ENCODE measurements around the gene TTLL10.

DNA sequence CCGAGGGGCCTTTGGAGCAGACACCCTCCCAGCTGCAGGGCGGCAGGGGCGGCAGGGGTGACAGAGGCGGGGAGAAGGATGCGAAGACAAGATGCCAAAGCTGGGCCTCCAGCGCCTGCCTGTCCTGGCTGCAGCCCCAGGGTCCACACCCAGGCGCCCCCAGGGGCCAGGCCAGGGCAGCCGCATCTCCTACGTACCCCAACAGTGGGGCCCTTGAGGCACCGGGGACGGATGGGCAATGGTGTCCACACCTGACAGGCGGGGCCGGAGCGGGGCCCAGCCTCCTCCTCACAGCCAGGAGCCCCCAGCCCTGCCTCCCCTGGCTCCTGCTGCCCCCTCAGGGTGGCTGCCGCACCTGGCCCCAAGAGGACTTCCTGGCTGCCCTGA lies 65.5 kb downstream of the TTLL10 start:
- TF ChIP-seq SUZ12 (IDR thresholded peaks at IDR 0.05): no peak
- no peak for TF ChIP-seq HDGF (IDR thresholded peaks at IDR 0.05; ENCODE audit: borderline replicate concordance)
- TF ChIP-seq CTBP1 (IDR thresholded peaks at IDR 0.05; ENCODE audit: borderline replicate concordance): no peak
- no peak for TF ChIP-seq ELF4 (IDR thresholded peaks at IDR 0.05)
- no peak for TF ChIP-seq FOXM1 (IDR thresholded peaks at IDR 0.05; ENCODE audit: borderline replicate concordance)
- TF ChIP-seq FOXK2 (IDR thresholded peaks at IDR 0.05): no peak
- no peak for TF ChIP-seq BHLHE40 (IDR thresholded peaks at IDR 0.05; ENCODE audit: borderline replicate concordance)
- no peak for TF ChIP-seq NFRKB (IDR thresholded peaks at IDR 0.05)
- no peak for TF ChIP-seq TARDBP (IDR thresholded peaks at IDR 0.05)

All from HEK293T (cell line).